Measurements from ENCODE around the gene TNPO1.
A peak's percentile ranks its signal among the peaks of the same experiment; 100 is the strongest.

TNPO1 gene

DNA sequence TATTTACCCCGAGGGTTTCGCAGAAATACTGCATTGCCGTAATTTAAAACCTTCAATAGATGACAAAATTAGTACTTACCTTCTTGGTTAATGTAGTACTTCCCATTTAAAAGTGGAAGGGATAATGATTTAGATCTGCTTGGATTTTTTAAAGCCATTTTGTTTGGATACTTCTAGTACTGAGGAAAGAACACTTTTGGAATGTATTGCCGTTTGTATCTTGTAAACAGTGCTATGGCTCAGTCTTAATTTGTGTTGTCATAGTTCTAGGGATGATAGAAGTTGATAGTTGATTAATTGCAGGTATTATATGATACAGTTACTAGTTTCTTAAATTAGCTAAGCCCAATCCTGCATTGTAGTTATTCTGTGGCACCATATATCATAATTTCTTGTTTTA lies 33.1 kb downstream of the TNPO1 start:
- H3K4me3 ChIP-seq (ENCODE audit: low read depth, low read length) = peak overlapping the region; percentile 55

DNA sequence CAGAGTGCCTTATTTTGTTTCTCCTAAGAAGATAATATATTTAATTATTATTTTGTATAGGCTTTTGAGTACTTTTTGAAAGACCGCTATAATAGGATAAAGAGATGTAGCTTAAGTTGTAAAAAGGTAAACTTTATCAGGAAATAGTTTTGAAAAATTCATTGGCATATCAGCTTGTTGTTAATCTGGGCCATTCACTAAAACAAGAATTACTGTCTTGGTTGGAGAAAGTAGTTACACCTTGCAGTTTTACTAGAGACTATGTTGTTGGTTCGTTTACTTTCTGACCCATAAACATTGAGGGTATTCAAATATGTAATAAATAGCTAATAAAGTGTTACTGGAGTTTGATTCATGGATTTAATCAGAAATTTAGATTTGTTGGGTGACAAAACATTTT lies 33.7 kb downstream of the TNPO1 start:
- no peak overlapping the region for H3K4me3 ChIP-seq (ENCODE audit: low read depth, low read length)

GRCh38 chr5:72852356-72852755 lies 35.9 kb downstream of the TNPO1 start:
- no peak overlapping the region for H3K4me3 ChIP-seq (ENCODE audit: low read depth, low read length)

DNA sequence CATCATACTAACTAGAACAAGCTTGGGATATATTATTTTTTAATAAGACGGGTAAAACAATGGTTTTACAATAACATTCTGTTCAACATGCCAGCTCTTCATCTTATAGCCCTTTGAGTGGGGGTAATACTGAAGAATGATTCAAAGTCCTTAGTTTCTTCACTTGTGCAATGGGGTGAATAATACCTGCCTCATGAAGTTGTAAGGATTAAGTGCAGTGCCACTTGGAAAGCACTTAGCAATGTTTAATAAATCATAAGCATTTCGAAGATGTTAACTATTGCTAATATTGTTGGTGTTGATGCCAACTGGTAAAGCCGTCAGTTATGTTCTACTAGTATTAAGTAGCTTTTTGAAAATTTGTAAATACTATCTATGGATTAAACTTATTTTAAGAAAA lies 38.0 kb downstream of the TNPO1 start:
- H3K4me3 ChIP-seq (ENCODE audit: low read depth, low read length) = no peak overlapping the region

GRCh38 chr5:72855821-72856220 lies 39.4 kb downstream of the TNPO1 start:
- H3K4me3 ChIP-seq (ENCODE audit: low read depth, low read length) = no peak overlapping the region

DNA sequence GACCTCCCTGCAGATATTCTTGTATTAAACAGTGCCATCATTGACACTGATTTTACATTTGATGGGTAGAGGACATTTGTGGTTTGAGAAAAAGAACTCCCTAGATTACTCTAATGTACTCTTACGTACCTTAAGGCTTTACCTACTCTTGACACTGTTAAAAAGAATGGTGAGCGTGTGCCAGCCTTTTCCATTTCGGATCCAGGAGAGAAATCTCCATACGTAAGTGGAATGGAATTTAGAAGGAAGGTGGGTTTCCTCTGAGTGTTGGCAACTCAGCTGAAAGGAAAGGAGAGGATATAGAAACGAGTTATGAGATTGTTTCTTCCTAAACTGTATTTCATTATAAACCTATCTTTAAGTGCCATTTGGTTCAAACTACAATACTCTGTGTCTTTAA lies 40.9 kb downstream of the TNPO1 start:
- H3K4me3 ChIP-seq (ENCODE audit: low read depth, low read length) = no peak overlapping the region

GRCh38 chr5:72859127-72859526 lies 42.7 kb downstream of the TNPO1 start:
- no peak overlapping the region for H3K4me3 ChIP-seq (ENCODE audit: low read depth, low read length)

GRCh38 chr5:72860499-72860898 lies 44.0 kb downstream of the TNPO1 start:
- H3K4me3 ChIP-seq (ENCODE audit: low read depth, low read length) = no peak overlapping the region

- no peak overlapping the region for H3K4me3 ChIP-seq (ENCODE audit: low read depth, low read length)
Observed at GRCh38 chr5:72871366-72872024, 55.0 kb downstream of the TNPO1 start.

GRCh38 chr5:72878854-72879253 lies 62.4 kb downstream of the TNPO1 start:
- H3K4me3 ChIP-seq (ENCODE audit: low read depth, low read length) = no peak overlapping the region

DNA sequence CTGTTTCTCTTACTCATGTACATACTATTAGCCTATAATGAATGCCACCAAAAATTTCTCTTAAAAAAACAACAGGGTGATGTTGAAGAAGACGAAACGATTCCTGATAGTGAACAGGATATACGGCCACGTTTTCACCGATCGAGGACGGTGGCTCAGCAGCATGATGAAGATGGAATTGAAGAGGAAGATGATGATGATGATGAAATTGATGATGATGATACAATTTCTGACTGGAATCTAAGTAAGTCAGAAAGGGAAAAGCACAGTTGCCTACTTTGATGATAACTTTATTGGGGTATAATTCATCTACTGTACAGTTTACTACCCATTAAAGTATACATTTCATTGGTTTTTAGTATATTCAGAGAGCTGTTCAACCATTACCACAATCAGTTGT lies 66.5 kb downstream of the TNPO1 start:
- H3K4me3 ChIP-seq (ENCODE audit: low read depth, low read length) = no peak overlapping the region

GRCh38 chr5:72883850-72884249 lies 67.4 kb downstream of the TNPO1 start:
- no peak overlapping the region for H3K4me3 ChIP-seq (ENCODE audit: low read depth, low read length)

DNA sequence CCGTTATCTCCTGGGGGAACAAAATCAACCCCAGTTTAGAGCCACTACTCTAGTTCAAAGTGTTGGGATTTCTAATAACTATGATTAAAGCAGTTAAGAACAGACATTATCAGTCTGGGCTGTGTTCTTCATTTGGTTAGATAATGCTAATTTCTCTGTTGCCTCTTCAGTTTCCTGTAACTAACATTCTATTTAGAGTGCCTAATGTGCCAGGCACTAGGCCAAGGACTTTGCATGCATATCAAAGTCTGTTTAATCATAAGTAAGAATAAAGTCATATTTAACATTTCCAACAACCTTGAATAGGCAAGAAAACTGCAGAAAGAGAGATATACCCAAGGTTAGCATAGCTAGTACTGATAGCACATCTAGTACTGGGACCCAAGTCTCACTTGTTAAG lies 68.4 kb downstream of the TNPO1 start:
- no peak overlapping the region for H3K4me3 ChIP-seq (ENCODE audit: low read depth, low read length)

DNA sequence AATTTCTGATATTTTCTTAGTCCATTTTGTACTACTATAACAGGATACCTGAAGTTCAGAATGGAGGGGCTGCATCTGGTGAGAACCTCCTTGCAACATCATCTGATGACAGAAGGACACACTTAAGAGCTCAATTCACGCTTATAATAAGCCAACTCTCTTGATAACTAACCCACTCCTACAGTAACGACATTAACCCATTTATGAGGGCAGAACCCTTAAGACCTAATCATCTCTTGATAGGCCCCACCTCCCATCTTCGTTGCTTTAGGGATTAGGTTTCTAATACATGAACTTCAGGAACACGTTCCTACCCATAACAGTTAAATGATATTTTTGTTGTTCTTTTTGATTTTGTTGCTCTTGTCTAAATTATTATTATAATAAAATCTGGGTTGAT lies 69.4 kb downstream of the TNPO1 start:
- H3K4me3 ChIP-seq (ENCODE audit: low read depth, low read length) = no peak overlapping the region

GRCh38 chr5:72888595-72888994 lies 72.1 kb downstream of the TNPO1 start:
- H3K4me3 ChIP-seq (ENCODE audit: low read depth, low read length) = no peak overlapping the region

GRCh38 chr5:72889324-72889723 lies 72.9 kb downstream of the TNPO1 start:
- H3K4me3 ChIP-seq (ENCODE audit: low read depth, low read length) = no peak overlapping the region

GRCh38 chr5:72892846-72893245 lies 76.4 kb downstream of the TNPO1 start:
- no peak overlapping the region for H3K4me3 ChIP-seq (ENCODE audit: low read depth, low read length)

- H3K4me3 ChIP-seq (ENCODE audit: low read depth, low read length) = no peak overlapping the region
Observed at GRCh38 chr5:72895758-72896157, 79.3 kb downstream of the TNPO1 start.

DNA sequence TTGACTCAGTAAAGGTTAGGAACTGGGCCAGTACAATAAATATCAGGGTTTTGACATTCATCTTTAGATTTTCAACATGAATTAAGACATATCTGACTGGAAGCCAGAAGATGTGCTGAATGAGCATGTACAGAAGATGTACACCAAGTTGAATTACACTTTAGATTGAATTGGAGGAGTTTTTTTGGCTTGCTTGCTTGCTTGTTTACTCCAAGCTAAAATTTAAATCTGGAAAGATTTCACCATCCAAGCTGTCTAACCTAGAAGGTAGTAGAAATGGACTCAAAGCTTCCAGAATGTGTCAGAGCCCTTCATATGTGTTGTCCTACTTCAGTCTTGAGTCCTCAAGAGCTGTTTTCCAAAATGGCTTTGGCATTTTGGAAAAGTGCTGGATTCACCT lies 90.3 kb downstream of the TNPO1 start:
- H3K4me3 ChIP-seq (ENCODE audit: low read depth, low read length) = no peak overlapping the region

GRCh38 chr5:72908664-72909063 lies 92.2 kb downstream of the TNPO1 start:
- H3K4me3 ChIP-seq (ENCODE audit: low read depth, low read length) = no peak overlapping the region

- no peak overlapping the region for H3K4me3 ChIP-seq (ENCODE audit: low read depth, low read length)
Observed at GRCh38 chr5:72917371-72917776, 100.9 kb downstream of the TNPO1 start.

DNA sequence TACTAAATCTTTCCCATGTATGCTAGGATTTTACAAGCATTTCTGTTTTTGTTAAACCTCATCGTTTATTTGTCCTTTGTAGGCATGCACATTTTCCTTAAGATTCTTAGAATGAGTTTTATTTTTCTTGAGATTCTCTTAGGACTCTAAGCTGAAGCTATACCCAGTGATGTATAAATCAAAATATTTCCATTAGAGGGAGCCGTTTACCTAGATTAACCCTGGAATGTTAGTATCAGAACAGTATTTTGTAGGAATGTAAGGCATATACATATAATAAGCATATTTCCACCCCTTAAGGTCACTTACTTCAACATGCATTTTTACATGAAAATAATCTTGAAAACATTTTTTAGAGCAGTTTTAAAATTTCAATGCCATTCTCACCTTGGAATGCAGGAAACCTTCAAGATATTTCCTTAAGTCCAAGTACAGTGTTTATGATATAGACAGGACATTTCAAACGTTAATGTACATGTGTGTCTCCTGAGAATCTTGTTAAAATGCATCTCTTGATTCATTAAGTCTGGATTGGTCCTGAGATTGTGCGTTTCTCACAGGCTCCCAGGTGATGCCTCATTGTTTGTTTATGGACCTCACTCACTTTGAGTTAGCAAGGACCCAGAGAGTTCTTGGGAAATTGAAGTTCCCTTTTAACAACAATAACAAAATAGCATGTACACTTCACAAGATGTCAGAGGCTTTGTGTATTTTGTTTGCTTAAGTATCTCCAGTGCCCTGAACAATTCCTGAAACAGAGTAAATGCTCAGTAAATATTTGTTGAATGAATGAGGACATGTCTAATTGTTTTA lies 104.4 kb downstream of the TNPO1 start:
- H3K4me3 ChIP-seq (ENCODE audit: low read depth, low read length) = no peak overlapping the region

DNA sequence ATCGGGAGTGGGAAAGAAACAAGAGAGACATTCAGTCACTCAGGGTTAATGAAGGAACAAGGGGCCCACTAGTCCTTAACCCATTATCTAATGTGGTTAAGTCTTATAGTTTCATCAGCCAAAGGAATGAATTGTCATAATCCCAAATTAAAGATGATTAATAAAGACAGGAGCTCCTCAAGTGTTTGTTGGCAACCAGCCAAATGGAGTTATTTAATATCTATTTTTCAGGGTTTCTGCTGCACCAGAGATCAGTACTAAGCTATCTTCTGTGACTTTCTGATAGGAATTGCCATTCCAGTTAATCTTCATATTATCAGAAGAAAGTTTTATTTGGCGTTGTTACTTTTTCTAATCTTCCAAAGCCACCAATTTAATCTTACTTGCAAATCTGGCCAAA lies 105.4 kb downstream of the TNPO1 start:
- H3K4me3 ChIP-seq (ENCODE audit: low read depth, low read length) = no peak overlapping the region

Measured in iPS-11a (cell line).